MCF 10A (cell line): Measurements from ENCODE around the gene TEAD1. TPM values are rescaled to one million over a fixed set of nuclear protein-coding genes. Genes with fewer than 3 reads are reported as not detected.

Experiments used
- BruUV-seq: library from RNA; stranded (reverse); fragments of 400-500 nt; replicated peaks from 2 replicates; lab custom pipeline; 2021; lab: Mats Ljungman, UMichigan
- CTCF ChIA-PET: fragments of 300-600 bp; sonication (Branson Sonifier 250); formaldehyde crosslinking; extraction: SDS; loops from one replicate; lab custom pipeline; 2021; ENCODE audit warnings: antibody characterized with exemption, inconsistent platforms; lab: Yijun Ruan, JAX
- POLR2A ChIA-PET: fragments of 300-600, 350-650 bp; sonication (Branson Sonifier 250); formaldehyde crosslinking; extraction: SDS; loops from one replicate; lab custom pipeline; 2020; ENCODE audit warnings: antibody characterized with exemption, inconsistent platforms; lab: Yijun Ruan, JAX
- DNase-seq: peaks from one replicate; pipeline ENCODE4 v3.0.0-alpha.2; 2018; ENCODE audit not compliant: unreplicated experiment
- H3K27ac Mint-ChIP-seq: one replicate; pipeline ENCODE4 v1.8.0; 2022; ENCODE audit warnings: mild to moderate bottlenecking, low read depth, mixed read lengths; ENCODE audit not compliant: unreplicated experiment
- H3K27me3 Mint-ChIP-seq: one replicate; pipeline ENCODE4 v1.8.0; 2022; ENCODE audit warnings: mixed read lengths; ENCODE audit not compliant: insufficient read depth, unreplicated experiment
- H3K36me3 Mint-ChIP-seq: one replicate; pipeline ENCODE4 v1.8.0; 2022; ENCODE audit warnings: mild to moderate bottlenecking, moderate library complexity, mixed read lengths; ENCODE audit not compliant: insufficient read depth, unreplicated experiment
- H3K4me1 Mint-ChIP-seq: one replicate; pipeline ENCODE4 v1.8.0; 2022; ENCODE audit warnings: mixed read lengths; ENCODE audit not compliant: insufficient read depth, unreplicated experiment
- H3K4me3 Mint-ChIP-seq: one replicate; pipeline ENCODE4 v1.8.0; 2022; ENCODE audit warnings: mild to moderate bottlenecking, moderate library complexity, mixed read lengths; ENCODE audit not compliant: unreplicated experiment
- H3K9me3 Mint-ChIP-seq: one replicate; pipeline ENCODE4 v1.8.0; 2022; ENCODE audit warnings: mixed read lengths; ENCODE audit not compliant: unreplicated experiment
- intact Hi-C: fragments of 100-400 bp; cut with micrococcal nuclease; formaldehyde crosslinking; loops from 2 replicates; pipeline ENCODE4 v1.14.1; 2022
- total RNA-seq: library from RNA; stranded (reverse); gene quantifications from 2 replicates; pipeline ENCODE4 v1.2.3, GENCODE V29; 2022
- TF ChIP-seq, protein P1 (sequence below): fragments of 200-600 bp; IDR thresholded peaks from one replicate; pipeline ENCODE4 v1.8.0; 2022; ENCODE audit warnings: antibody characterized with exemption, mild to moderate bottlenecking; ENCODE audit not compliant: unreplicated experiment

Gene TEAD1
- total RNA-seq, 1 experiment from 2014 or later = 123 TPM

DNA sequence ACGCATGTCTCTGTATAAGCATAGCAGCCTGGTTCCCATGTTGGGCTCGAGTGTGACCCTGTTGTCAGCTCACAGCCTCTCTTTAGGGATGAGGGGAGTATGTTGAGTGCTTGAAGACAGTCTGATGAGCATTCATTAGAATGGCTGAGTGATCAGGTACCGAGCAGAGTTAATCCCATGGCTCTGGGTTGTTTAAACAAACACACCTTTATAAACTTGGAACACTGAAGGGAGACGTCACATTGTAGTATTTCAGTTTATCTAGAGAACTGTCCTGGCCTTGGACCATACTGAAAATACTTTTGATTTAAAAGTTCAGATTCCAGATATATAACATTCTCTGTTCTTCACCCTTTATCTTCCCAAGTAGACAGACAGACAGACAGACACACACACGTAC is 76.0 kb downstream of the TEAD1 start:
- no peak for DNase-seq
- ChIA-PET POLR2A (no interaction called here), CTCF (no interaction called here)
- no peak overlapping the region for H3K27ac Mint-ChIP-seq
- BruUV-seq = no TSS peak
- no peaks in the 10 kb centered on the region for H3K9me3 Mint-ChIP-seq
- intact Hi-C loops = no loop called here
- no peaks in the 10 kb centered on the region for H3K27me3 Mint-ChIP-seq
- H3K4me3 Mint-ChIP-seq = no peak overlapping the region
- TF ChIP-seq, protein P1, sequence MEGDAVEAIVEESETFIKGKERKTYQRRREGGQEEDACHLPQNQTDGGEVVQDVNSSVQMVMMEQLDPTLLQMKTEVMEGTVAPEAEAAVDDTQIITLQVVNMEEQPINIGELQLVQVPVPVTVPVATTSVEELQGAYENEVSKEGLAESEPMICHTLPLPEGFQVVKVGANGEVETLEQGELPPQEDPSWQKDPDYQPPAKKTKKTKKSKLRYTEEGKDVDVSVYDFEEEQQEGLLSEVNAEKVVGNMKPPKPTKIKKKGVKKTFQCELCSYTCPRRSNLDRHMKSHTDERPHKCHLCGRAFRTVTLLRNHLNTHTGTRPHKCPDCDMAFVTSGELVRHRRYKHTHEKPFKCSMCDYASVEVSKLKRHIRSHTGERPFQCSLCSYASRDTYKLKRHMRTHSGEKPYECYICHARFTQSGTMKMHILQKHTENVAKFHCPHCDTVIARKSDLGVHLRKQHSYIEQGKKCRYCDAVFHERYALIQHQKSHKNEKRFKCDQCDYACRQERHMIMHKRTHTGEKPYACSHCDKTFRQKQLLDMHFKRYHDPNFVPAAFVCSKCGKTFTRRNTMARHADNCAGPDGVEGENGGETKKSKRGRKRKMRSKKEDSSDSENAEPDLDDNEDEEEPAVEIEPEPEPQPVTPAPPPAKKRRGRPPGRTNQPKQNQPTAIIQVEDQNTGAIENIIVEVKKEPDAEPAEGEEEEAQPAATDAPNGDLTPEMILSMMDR = no peak
- peaks cover 48% of the 10 kb centered on the region for H3K4me1 Mint-ChIP-seq
- peaks cover 32% of the 10 kb centered on the region for H3K36me3 Mint-ChIP-seq

GRCh38 chr11:12752868-12753524 is 78.8 kb downstream of the TEAD1 start:
- no peaks in the 10 kb centered on the region for H3K9me3 Mint-ChIP-seq
- no peak for DNase-seq
- intact Hi-C loops = no loop called here
- H3K4me3 Mint-ChIP-seq = no peak overlapping the region
- no TSS peak for BruUV-seq
- CTCF ChIA-PET = interaction anchor here (0.6 to 1.3 kb wide), 7 partner anchors 14 to 106 kb away, joined by 3 to 5 read pairs (median 3); no protein-coding TSS in a partner anchor
- H3K27me3 Mint-ChIP-seq = no peaks in the 10 kb centered on the region
- H3K27ac Mint-ChIP-seq = peak overlapping the region; percentile 92
- TF ChIP-seq, protein P1 = peak; percentile 15
- H3K4me1 Mint-ChIP-seq = peaks cover 55% of the 10 kb centered on the region
- peaks cover 32% of the 10 kb centered on the region for H3K36me3 Mint-ChIP-seq
- POLR2A ChIA-PET = interaction anchor here (0.7 to 4.6 kb wide), 7 partner anchors 9 to 79 kb away, joined by 3 to 41 read pairs (median 4); no protein-coding TSS in a partner anchor

GRCh38 chr11:12754021-12754420 is 79.8 kb downstream of the TEAD1 start:
- Mint-ChIP-seq H3K27me3 (no peaks in the 10 kb centered on the region), H3K36me3 (peaks cover 28% of the 10 kb centered on the region), H3K4me1 (peaks cover 49% of the 10 kb centered on the region), H3K9me3 (no peaks in the 10 kb centered on the region), H3K27ac (peak overlapping the region; percentile 92), H3K4me3 (no peak overlapping the region)
- no peak for DNase-seq
- CTCF ChIA-PET = interaction anchor here (2.1 kb wide), 1 partner anchor 15 kb away, joined by 7 read pairs; no protein-coding TSS in a partner anchor
- intact Hi-C loops = no loop called here
- TF ChIP-seq, protein P1 = no peak
- POLR2A ChIA-PET = interaction anchor here (0.6 to 4.6 kb wide), 9 partner anchors 8 to 135 kb away, joined by 3 to 41 read pairs (median 3); no protein-coding TSS in a partner anchor
- no TSS peak for BruUV-seq

- H3K27me3 Mint-ChIP-seq = no peaks in the 10 kb centered on the region
- CTCF ChIA-PET = interaction anchor here (2.1 kb wide), 1 partner anchor 14 kb away, joined by 7 read pairs; no protein-coding TSS in a partner anchor
- POLR2A ChIA-PET = interaction anchor here (0.6 to 4.6 kb wide), 10 partner anchors 9 to 134 kb away, joined by 3 to 41 read pairs (median 4); no protein-coding TSS in a partner anchor
- TF ChIP-seq, protein P1 = no peak
- DNase-seq = peak; percentile 58
- no TSS peak for BruUV-seq
- H3K36me3 Mint-ChIP-seq = peaks cover 26% of the 10 kb centered on the region
- H3K4me3 Mint-ChIP-seq = no peak overlapping the region
- no peaks in the 10 kb centered on the region for H3K9me3 Mint-ChIP-seq
- H3K4me1 Mint-ChIP-seq = peaks cover 46% of the 10 kb centered on the region
- peak overlapping the region; percentile 92 for H3K27ac Mint-ChIP-seq
- intact Hi-C loops = no loop called here
These were observed 80.5 kb downstream of the TEAD1 start for GRCh38 chr11:12754582-12755234.
